ENCODE measurements around the gene PTER. TPM values are rescaled to one million over a fixed set of nuclear protein-coding genes. Genes with fewer than 3 reads are reported as not detected.

Gene PTER, protein sequence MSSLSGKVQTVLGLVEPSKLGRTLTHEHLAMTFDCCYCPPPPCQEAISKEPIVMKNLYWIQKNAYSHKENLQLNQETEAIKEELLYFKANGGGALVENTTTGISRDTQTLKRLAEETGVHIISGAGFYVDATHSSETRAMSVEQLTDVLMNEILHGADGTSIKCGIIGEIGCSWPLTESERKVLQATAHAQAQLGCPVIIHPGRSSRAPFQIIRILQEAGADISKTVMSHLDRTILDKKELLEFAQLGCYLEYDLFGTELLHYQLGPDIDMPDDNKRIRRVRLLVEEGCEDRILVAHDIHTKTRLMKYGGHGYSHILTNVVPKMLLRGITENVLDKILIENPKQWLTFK
- total RNA-seq (2022; extraction: Qiagen RNA extraction) = 11.5 to 17.4 TPM (median 15.1 TPM) in 5 replicates

DNA sequence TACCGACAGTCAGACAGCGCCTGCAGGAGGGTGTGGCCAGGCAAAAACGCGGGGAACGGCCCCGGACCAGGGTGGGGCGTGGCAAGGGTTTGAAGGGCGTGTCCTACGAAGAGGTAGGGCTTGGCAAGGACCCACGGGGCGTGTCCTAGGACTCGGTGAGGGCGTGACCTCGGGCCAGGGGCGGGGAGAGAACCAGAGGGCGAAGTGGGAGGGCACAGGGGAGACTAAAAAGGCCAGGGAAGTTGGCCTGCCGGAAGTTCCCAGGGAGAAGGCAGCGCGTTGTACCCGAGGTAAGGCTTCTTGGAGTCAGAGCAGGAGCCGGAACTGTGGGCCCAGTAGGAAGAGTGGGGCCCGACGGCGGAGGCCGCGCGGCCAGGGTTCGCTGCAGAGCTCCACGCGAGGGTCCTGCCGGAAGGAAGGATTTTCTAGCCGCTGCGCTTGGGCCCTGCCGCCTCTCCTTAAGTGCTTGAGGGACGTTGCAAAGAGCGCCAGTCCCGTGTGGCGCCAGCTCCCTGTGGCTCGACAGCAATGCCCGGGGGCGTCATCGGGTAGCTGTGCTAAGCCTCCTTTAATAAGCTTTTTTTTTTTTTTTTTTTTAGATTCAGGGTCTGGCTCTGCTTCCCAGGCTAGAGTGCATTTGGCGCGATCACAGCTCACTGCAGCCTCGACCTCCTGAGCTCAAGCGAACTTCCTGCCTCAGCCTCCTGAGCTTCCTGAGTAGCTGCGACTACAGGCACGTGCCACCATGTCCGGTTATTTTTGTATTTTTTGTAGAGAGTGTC is at the start of gene PTER:
Gene PTER, plus strand, starts transcription at position 253 of the 782 bp plus-strand sequence. CDS start 47,375 bp downstream, outside the sequence.

DNA sequence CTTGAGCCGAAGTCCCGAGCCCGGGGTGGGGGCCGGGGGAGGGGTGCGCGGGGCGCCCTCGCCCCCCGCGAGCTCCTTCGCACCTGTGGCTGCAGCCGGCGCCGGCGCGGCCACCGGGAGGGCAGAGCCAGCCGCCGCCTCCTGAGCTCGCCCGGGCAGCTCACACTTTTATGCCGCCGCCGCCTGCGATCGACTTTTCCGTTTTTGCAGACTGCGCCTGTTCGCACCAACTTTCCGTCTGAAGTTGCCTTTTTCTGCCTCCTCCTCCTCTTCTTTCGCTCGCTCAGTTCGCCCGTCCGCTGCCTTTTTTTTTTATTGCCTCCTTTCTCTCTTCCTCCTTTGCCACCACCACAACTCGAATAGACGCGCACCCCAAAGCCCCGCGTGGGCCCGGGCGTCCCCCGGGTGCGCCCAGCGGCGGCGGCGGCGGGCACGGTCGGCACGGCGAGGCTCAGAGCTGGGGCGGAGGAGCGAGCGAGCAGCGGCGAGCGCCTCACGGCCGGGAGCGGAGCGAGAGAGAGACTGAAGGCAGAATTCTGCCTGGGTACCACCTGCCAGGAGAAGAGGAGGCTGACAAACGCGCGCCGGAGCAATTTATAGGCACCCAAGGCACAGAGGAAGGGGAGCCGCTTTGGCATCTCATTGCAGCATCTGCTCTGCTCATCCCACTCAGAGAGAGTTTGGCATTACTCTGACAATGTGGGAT is 84.7 kb downstream of the PTER start, which contains the start of gene C1QL3:
Gene C1QL3, minus strand, starts transcription at position 569 of the 706 bp plus-strand sequence. CDS start 814 bp downstream, outside the sequence.

Other genes starting within 250 kb of the PTER start
- not detected in 5 replicates for gene C1QL3, start 84.9 kb downstream of the PTER start, total RNA-seq (2022; extraction: Qiagen RNA extraction)

Data from A549 treated with Mapracorat at 1 μM for 4 hours (cell line).